Measurements from ENCODE around the gene BICD1.

Gene BICD1

DNA sequence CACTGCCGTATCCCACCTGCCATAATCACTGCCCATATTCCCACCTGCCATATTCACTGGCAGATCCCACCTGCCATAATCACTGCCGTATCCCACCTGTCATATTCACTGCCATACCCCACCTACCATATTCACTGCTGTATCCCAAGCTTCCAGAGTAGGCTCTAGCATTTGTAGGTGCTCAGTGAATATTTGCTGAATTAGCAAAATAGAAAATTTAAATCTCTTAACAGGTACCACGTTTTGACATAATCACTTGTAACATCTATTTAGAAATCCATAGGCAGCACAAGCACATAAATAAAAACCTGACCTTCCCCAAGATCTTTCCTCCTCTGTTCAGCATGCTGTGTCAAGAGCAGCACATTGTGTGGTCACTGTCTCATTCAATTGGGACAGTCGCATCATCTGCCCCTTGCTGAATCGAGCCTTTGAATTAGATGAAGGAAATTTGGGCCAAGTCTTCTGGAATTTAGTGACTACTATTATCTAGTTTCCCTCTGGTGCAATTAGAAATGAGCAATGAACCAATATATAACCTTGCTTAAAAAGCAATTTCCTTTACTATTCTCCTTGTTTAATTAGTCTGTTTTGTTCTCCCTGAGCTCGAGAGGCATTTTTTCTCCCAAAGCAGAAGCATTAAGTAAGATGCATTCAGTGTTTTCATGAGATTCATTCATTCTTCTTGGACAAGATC lies 147.8 kb downstream of the BICD1 start:
- TF ChIP-seq SPI1 (IDR thresholded peaks at IDR 0.05; ENCODE audit: borderline replicate concordance, low read depth) (no peak), GABPA (IDR thresholded peaks at IDR 0.05; ENCODE audit: low read depth) (no peak), POLR2AphosphoS5 (IDR thresholded peaks at IDR 0.05; ENCODE audit: low read depth) (no peak)
- TF ChIP-seq, protein P1, sequence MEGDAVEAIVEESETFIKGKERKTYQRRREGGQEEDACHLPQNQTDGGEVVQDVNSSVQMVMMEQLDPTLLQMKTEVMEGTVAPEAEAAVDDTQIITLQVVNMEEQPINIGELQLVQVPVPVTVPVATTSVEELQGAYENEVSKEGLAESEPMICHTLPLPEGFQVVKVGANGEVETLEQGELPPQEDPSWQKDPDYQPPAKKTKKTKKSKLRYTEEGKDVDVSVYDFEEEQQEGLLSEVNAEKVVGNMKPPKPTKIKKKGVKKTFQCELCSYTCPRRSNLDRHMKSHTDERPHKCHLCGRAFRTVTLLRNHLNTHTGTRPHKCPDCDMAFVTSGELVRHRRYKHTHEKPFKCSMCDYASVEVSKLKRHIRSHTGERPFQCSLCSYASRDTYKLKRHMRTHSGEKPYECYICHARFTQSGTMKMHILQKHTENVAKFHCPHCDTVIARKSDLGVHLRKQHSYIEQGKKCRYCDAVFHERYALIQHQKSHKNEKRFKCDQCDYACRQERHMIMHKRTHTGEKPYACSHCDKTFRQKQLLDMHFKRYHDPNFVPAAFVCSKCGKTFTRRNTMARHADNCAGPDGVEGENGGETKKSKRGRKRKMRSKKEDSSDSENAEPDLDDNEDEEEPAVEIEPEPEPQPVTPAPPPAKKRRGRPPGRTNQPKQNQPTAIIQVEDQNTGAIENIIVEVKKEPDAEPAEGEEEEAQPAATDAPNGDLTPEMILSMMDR (IDR thresholded peaks at IDR 0.05; ENCODE audit: insufficient read depth, low read length), result no peak
- TF ChIP-seq, protein P2, sequence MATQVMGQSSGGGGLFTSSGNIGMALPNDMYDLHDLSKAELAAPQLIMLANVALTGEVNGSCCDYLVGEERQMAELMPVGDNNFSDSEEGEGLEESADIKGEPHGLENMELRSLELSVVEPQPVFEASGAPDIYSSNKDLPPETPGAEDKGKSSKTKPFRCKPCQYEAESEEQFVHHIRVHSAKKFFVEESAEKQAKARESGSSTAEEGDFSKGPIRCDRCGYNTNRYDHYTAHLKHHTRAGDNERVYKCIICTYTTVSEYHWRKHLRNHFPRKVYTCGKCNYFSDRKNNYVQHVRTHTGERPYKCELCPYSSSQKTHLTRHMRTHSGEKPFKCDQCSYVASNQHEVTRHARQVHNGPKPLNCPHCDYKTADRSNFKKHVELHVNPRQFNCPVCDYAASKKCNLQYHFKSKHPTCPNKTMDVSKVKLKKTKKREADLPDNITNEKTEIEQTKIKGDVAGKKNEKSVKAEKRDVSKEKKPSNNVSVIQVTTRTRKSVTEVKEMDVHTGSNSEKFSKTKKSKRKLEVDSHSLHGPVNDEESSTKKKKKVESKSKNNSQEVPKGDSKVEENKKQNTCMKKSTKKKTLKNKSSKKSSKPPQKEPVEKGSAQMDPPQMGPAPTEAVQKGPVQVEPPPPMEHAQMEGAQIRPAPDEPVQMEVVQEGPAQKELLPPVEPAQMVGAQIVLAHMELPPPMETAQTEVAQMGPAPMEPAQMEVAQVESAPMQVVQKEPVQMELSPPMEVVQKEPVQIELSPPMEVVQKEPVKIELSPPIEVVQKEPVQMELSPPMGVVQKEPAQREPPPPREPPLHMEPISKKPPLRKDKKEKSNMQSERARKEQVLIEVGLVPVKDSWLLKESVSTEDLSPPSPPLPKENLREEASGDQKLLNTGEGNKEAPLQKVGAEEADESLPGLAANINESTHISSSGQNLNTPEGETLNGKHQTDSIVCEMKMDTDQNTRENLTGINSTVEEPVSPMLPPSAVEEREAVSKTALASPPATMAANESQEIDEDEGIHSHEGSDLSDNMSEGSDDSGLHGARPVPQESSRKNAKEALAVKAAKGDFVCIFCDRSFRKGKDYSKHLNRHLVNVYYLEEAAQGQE (IDR thresholded peaks at IDR 0.05; ENCODE audit: insufficient replicate concordance, low read depth), result no peak
- H3K27ac ChIP-seq (replicated peaks), result no peak overlapping the region
- DNase-seq (ENCODE audit: low read depth in 1 of 2, low spot score in 1 of 2), result no peak
- H3K4me3 ChIP-seq (replicated peaks; ENCODE audit: insufficient read depth, low read length), result no peak overlapping the region
- H3K27me3 ChIP-seq (ENCODE audit: insufficient read depth, poor library complexity, severe bottlenecking), result no peaks in the 10 kb centered on the region

DNA sequence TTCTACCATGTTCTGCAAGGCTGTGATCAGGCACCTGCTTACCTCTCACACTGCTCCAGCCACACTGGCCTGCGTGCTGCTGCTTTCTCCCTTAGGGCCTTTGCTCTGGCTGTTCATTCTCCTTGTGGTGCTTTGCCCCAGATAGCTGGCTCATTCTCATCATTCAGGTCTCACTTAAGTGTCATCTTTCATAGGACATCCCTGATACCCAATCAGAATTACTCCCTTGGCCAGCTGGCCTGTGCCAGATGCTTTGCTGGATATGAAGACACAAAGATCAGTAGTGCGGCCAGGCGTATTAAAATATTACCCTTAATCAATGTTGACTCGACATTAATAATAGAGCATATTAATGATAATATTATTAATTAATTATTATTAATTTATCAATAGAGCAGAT lies 148.9 kb downstream of the BICD1 start:
- no peak for DNase-seq (ENCODE audit: low read depth in 1 of 2, low spot score in 1 of 2)
- no peak overlapping the region for H3K27ac ChIP-seq (replicated peaks)
- H3K4me3 ChIP-seq (replicated peaks; ENCODE audit: insufficient read depth, low read length), result no peak overlapping the region
- TF ChIP-seq, protein P2 (IDR thresholded peaks at IDR 0.05; ENCODE audit: insufficient replicate concordance, low read depth), result no peak
- no peak for TF ChIP-seq GABPA (IDR thresholded peaks at IDR 0.05; ENCODE audit: low read depth)
- no peak for TF ChIP-seq POLR2AphosphoS5 (IDR thresholded peaks at IDR 0.05; ENCODE audit: low read depth)
- TF ChIP-seq, protein P1 (IDR thresholded peaks at IDR 0.05; ENCODE audit: insufficient read depth, low read length), result no peak
- TF ChIP-seq SPI1 (IDR thresholded peaks at IDR 0.05; ENCODE audit: borderline replicate concordance, low read depth), result no peak
- no peaks in the 10 kb centered on the region for H3K27me3 ChIP-seq (ENCODE audit: insufficient read depth, poor library complexity, severe bottlenecking)

DNA sequence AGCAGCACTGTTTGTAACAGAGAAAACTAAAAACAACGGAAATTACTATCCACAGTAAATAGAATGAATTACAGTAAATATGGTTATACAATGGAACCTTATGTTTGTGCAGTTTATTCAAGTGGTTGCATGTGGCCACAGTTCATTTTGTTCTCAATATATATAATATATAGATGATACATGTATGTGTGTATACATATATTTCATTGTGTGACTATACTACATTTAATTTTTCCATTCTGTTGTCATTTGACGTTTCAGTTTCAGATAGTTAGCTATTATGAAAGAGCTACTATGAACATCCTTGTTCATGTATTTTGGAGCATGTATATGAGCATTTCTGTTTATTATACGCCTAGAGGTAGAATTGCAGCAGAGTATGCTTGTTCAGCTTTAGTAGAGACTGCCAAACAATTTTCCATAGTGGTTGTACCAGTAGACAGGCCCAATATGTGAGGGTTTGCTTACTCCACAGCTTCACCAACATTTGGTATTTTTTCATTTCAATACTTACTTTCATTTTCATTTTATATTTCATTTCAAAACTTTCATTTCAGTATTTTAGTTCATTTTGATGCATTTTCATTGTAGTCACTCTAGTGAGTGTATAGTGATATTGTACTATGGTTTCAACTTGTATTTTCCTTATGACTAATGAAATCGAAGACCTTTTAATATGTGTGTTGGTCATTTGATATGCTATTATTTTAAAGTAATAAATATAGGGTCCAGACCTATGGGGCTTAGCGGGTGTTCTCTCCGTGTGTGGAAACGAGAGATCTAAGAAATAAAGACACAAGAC lies 151.2 kb downstream of the BICD1 start:
- H3K27me3 ChIP-seq (ENCODE audit: insufficient read depth, poor library complexity, severe bottlenecking), result no peaks in the 10 kb centered on the region
- DNase-seq (ENCODE audit: low read depth in 1 of 2, low spot score in 1 of 2), result no peak
- no peak overlapping the region for H3K4me3 ChIP-seq (replicated peaks; ENCODE audit: insufficient read depth, low read length)
- no peak overlapping the region for H3K27ac ChIP-seq (replicated peaks)
- TF ChIP-seq, protein P1 (IDR thresholded peaks at IDR 0.05; ENCODE audit: insufficient read depth, low read length), result no peak
- TF ChIP-seq GABPA (IDR thresholded peaks at IDR 0.05; ENCODE audit: low read depth), result no peak
- no peak for TF ChIP-seq POLR2AphosphoS5 (IDR thresholded peaks at IDR 0.05; ENCODE audit: low read depth)
- TF ChIP-seq, protein P2 (IDR thresholded peaks at IDR 0.05; ENCODE audit: insufficient replicate concordance, low read depth), result no peak
- no peak for TF ChIP-seq SPI1 (IDR thresholded peaks at IDR 0.05; ENCODE audit: borderline replicate concordance, low read depth)

Measured in HL-60 (cell line).